SK-N-SH treated with all-trans-retinoic acid at 6 μM for 48 hours (cell line): ENCODE data around the gene WDR46.

Source experiments
- ATAC-seq: fragments of 200-7000 bp; cut with Tn5 transposase; 3 replicates; pipeline ENCODE4 v1.9.1; 2020; ENCODE audit warnings: mild to moderate bottlenecking, moderate library complexity
- ARNTL ChIP-seq: fragments of 450-650 bp; formaldehyde crosslinking; IDR thresholded peaks from 2 replicates; pipeline ENCODE4 v1.5.0; 2020; ENCODE audit warnings: low read depth, mild to moderate bottlenecking, moderate library complexity, borderline replicate concordance
- BACH2 ChIP-seq: fragments of 250-450 bp; sonication (Bioruptor Pico); IDR thresholded peaks from 2 replicates; pipeline ENCODE4 v1.9.0; 2021; ENCODE audit warnings: mild to moderate bottlenecking, borderline replicate concordance
- CSDC2 ChIP-seq: fragments of 250-450 bp; sonication (Bioruptor Pico); IDR thresholded peaks from 2 replicates; pipeline ENCODE4 v1.5.0; 2020; ENCODE audit warnings: mild to moderate bottlenecking, moderate library complexity
- ESRRG ChIP-seq: fragments of 250-450 bp; sonication (Bioruptor Pico); IDR thresholded peaks from 2 replicates; pipeline ENCODE4 v1.6.1; 2021; ENCODE audit warnings: mild to moderate bottlenecking
- GLIS3 ChIP-seq: fragments of 250-450 bp; sonication (Bioruptor Pico); IDR thresholded peaks from 2 replicates; pipeline ENCODE4 v1.5.0; 2020; ENCODE audit warnings: mild to moderate bottlenecking, moderate library complexity
- ISL1 ChIP-seq: fragments of 250-450 bp; sonication (Bioruptor Pico); IDR thresholded peaks from 2 replicates; pipeline ENCODE4 v2.1.2; 2022; ENCODE audit warnings: mild to moderate bottlenecking, moderate library complexity
- OSR1 ChIP-seq: fragments of 250-450 bp; sonication (Bioruptor Pico); IDR thresholded peaks from 2 replicates; pipeline ENCODE4 v1.8.0; 2022; ENCODE audit warnings: moderate library complexity, mild to moderate bottlenecking, inconsistent platforms
- PPARA ChIP-seq: fragments of 250-450 bp; sonication (Bioruptor Pico); IDR thresholded peaks from 2 replicates; pipeline ENCODE4 v1.5.0; 2020; ENCODE audit warnings: mild to moderate bottlenecking, borderline replicate concordance
- RARB ChIP-seq: fragments of 250-450 bp; sonication (Bioruptor Pico); IDR thresholded peaks from 2 replicates; pipeline ENCODE4 v1.8.0; 2021; ENCODE audit warnings: mild to moderate bottlenecking, moderate library complexity
- SNAI2 ChIP-seq: fragments of 250-450 bp; sonication (Bioruptor Pico); IDR thresholded peaks from 2 replicates; pipeline ENCODE4 v1.5.0; 2020; ENCODE audit warnings: mild to moderate bottlenecking, moderate library complexity
- TOX ChIP-seq: fragments of 250-450 bp; sonication (Bioruptor Pico); IDR thresholded peaks from 2 replicates; pipeline ENCODE4 v1.8.0; 2021; ENCODE audit warnings: mild to moderate bottlenecking, moderate library complexity, borderline replicate concordance
- ZC3H10 ChIP-seq: fragments of 250-450 bp; sonication (Bioruptor Pico); IDR thresholded peaks from 2 replicates; pipeline ENCODE4 v1.5.1; 2021; ENCODE audit warnings: mild to moderate bottlenecking, moderate library complexity
- ZFP3 ChIP-seq: fragments of 250-450 bp; sonication (Bioruptor Pico); IDR thresholded peaks from 2 replicates; pipeline ENCODE4 v1.5.0; 2020; ENCODE audit warnings: mild to moderate bottlenecking, moderate library complexity
- ZFP30 ChIP-seq: fragments of 450-650 bp; formaldehyde crosslinking; IDR thresholded peaks from 2 replicates; pipeline ENCODE4 v1.5.0; 2022; ENCODE audit warnings: mild to moderate bottlenecking, moderate library complexity
- ZNF565 ChIP-seq: fragments of 450-650 bp; formaldehyde crosslinking; conservative IDR thresholded peaks from 2 replicates; pipeline ENCODE4 v1.5.0; 2020; ENCODE audit warnings: low read depth, mild to moderate bottlenecking, moderate library complexity
- ZNF70 ChIP-seq: fragments of 450-650 bp; formaldehyde crosslinking; IDR thresholded peaks from 2 replicates; pipeline ENCODE4 v1.5.0; 2020; ENCODE audit warnings: mild to moderate bottlenecking, moderate library complexity
- ZNF8 ChIP-seq: fragments of 450-650 bp; formaldehyde crosslinking; IDR thresholded peaks from 2 replicates; pipeline ENCODE4 v1.5.0; 2020; ENCODE audit warnings: mild to moderate bottlenecking, moderate library complexity
- TF ChIP-seq, protein P1 (sequence below): fragments of 250-450 bp; sonication (Bioruptor Pico); IDR thresholded peaks from 2 replicates; pipeline ENCODE4 v1.8.0; 2020; ENCODE audit warnings: mild to moderate bottlenecking, moderate library complexity, borderline replicate concordance
- TF ChIP-seq, protein P2 (sequence below): fragments of 250-450 bp; sonication (Bioruptor Pico); IDR thresholded peaks from 2 replicates; pipeline ENCODE4 v1.8.0; 2021; ENCODE audit warnings: low read depth, mild to moderate bottlenecking, moderate library complexity, borderline replicate concordance
- TF ChIP-seq, protein P3 (sequence below): fragments of 250-450 bp; sonication (Bioruptor Pico); IDR thresholded peaks from 2 replicates; pipeline ENCODE4 v1.5.1; 2021; ENCODE audit warnings: mild to moderate bottlenecking, moderate library complexity
- TF ChIP-seq, protein P4 (sequence below): fragments of 250-450 bp; sonication (Bioruptor Pico); IDR thresholded peaks from 2 replicates; pipeline ENCODE4 v1.5.0; 2020; ENCODE audit warnings: mild to moderate bottlenecking, moderate library complexity
- TF ChIP-seq, protein P5 (sequence below): fragments of 250-450 bp; sonication (Bioruptor Pico); IDR thresholded peaks from 2 replicates; pipeline ENCODE4 v1.5.1; 2020; ENCODE audit warnings: low read depth, mild to moderate bottlenecking, moderate library complexity

The WDR46 gene

DNA sequence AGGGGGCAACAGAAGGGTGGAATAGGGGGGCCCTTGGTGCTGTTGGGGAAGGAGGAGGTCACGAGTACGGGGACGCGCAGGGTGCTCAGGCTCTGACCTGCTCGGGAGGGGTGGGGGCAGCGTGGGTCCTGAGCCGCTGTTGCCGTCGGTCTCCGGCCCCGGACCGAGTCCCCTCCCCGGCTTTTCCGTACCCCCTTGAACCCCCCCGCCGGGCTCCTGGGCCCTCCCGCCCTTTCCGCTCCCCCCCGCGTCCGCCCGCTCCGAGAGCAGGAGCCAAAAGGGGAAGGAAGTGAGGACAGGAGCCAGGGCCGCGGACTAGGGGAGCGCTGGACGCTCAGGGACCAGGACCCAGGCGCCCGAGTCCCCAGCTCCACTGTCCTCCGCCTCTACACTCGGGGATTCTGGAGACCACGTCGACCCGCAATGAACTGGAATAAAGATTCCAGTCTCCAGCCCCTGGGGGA, 9.8 kb upstream of the WDR46 start, which contains the start of gene RGL2:
TSS of gene RGL2 (minus strand) at position 170 of the 464 bp plus-strand sequence. CDS start 332 bp downstream, outside the sequence.
- TF ChIP-seq, protein P1, sequence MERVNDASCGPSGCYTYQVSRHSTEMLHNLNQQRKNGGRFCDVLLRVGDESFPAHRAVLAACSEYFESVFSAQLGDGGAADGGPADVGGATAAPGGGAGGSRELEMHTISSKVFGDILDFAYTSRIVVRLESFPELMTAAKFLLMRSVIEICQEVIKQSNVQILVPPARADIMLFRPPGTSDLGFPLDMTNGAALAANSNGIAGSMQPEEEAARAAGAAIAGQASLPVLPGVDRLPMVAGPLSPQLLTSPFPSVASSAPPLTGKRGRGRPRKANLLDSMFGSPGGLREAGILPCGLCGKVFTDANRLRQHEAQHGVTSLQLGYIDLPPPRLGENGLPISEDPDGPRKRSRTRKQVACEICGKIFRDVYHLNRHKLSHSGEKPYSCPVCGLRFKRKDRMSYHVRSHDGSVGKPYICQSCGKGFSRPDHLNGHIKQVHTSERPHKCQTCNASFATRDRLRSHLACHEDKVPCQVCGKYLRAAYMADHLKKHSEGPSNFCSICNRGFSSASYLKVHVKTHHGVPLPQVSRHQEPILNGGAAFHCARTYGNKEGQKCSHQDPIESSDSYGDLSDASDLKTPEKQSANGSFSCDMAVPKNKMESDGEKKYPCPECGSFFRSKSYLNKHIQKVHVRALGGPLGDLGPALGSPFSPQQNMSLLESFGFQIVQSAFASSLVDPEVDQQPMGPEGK (CRISPR knock-in tag) = peak; percentile 85; the same call in 1 of the 2 replicates
- peak; percentile 67; the same call in 1 of the 2 replicates for TF ChIP-seq RARB (CRISPR knock-in tag)
- no peak for TF ChIP-seq BACH2 (CRISPR knock-in tag)
- ATAC-seq = peak; percentile 51

DNA sequence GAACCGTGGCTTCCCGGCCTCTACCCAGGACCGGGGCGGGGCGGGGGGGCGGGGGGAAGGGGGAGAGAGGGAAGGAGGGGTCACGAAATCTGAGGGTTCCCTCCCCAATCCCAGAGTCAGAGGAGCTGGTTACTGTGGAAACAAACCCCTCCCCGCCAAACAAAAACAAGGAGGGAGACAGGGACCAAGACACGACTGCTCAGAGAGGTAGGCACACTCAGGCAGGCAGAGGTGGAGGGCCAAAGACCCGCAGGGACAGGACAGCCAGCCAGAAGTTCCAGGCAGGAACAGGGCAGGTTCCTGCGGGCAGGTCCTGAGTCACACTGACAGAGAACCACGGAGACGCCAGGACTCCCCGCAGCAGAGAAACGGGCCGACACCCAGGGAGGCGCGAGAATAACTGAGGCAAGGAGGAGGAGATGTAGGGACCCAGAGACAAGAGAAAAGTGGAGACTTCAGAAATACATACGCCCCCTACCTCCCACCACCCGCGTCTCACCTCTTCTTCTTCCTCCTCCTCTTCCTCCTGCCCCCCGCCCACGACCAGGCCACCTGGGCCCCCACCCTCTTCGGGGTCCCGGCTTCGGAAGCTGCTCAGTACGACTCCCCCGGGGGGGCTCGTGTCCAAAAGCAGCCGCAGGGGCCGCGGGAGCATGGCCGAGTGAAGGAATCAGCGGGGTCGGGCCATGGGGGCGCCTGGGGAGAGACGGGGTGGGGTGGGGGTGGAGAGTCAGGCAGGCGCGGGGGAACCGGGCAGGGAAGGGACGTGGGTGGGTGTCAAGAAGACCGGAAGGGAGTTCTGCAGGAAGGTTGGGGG, 9.1 kb upstream of the WDR46 start:
- ATAC-seq = peak; percentile 66
- no peak for TF ChIP-seq ZNF8 (CRISPR knock-in tag)
- no peak for TF ChIP-seq ARNTL (CRISPR knock-in tag)
- no peak for TF ChIP-seq ZFP30 (CRISPR knock-in tag)
- no peak for TF ChIP-seq SNAI2 (CRISPR knock-in tag)
- no peak for TF ChIP-seq ESRRG
- TF ChIP-seq, protein P1 (CRISPR knock-in tag) = 0 out of 2 replicates have a peak, but pooled peaks have one; percentile 11

DNA sequence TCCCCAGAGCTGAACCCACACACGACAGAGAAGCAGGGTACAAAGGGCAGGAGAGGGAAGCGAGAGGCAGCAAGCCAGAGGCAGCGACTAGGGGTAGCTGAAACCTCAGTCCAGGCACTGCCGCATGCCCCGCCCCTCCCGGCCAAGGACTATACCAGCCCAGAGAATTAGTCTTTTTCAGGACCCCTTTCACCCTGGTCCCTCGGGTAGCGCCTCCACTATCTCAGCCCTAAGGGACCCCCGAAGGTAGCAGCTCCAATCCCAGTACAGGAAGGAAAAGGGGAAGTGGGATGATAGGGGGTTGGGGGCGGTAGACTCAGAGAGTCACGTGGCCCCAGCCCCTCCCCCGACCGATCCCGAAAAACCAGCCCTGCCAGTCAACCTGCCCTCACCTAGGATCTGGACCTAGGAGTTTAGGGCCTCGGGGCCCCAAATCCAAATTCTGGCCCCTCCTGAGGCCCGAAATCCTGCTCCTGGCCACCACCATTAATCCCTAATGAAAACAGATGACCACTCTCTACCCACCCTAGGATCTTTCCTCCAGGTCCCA, 8.4 kb upstream of the WDR46 start:
- no peak; the same call in 1 of the 3 replicates for ATAC-seq
- TF ChIP-seq ZFP3 (no peak), ISL1 (CRISPR knock-in tag) (no peak), ZNF565 (no peak), BACH2 (CRISPR knock-in tag) (no peak), ARNTL (CRISPR knock-in tag) (no peak), SNAI2 (CRISPR knock-in tag) (no peak), CSDC2 (CRISPR knock-in tag) (no peak), ZC3H10 (CRISPR knock-in tag) (no peak), GLIS3 (CRISPR knock-in tag) (no peak), ZFP30 (CRISPR knock-in tag) (no peak), ZNF8 (CRISPR knock-in tag) (no peak), PPARA (no peak), OSR1 (CRISPR knock-in tag) (no peak), TOX (CRISPR knock-in tag) (no peak), ZNF70 (no peak)
- TF ChIP-seq, protein P2, sequence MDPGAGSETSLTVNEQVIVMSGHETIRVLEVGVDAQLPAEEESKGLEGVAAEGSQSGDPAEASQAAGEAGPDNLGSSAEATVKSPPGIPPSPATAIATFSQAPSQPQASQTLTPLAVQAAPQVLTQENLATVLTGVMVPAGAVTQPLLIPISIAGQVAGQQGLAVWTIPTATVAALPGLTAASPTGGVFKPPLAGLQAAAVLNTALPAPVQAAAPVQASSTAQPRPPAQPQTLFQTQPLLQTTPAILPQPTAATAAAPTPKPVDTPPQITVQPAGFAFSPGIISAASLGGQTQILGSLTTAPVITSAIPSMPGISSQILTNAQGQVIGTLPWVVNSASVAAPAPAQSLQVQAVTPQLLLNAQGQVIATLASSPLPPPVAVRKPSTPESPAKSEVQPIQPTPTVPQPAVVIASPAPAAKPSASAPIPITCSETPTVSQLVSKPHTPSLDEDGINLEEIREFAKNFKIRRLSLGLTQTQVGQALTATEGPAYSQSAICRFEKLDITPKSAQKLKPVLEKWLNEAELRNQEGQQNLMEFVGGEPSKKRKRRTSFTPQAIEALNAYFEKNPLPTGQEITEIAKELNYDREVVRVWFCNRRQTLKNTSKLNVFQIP (CRISPR knock-in tag) = no peak
- TF ChIP-seq, protein P3, sequence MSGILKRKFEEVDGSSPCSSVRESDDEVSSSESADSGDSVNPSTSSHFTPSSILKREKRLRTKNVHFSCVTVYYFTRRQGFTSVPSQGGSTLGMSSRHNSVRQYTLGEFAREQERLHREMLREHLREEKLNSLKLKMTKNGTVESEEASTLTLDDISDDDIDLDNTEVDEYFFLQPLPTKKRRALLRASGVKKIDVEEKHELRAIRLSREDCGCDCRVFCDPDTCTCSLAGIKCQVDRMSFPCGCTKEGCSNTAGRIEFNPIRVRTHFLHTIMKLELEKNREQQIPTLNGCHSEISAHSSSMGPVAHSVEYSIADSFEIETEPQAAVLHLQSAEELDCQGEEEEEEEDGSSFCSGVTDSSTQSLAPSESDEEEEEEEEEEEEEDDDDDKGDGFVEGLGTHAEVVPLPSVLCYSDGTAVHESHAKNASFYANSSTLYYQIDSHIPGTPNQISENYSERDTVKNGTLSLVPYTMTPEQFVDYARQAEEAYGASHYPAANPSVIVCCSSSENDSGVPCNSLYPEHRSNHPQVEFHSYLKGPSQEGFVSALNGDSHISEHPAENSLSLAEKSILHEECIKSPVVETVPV (CRISPR knock-in tag) = no peak
- TF ChIP-seq, protein P1 (CRISPR knock-in tag) = no peak
- TF ChIP-seq, protein P4, sequence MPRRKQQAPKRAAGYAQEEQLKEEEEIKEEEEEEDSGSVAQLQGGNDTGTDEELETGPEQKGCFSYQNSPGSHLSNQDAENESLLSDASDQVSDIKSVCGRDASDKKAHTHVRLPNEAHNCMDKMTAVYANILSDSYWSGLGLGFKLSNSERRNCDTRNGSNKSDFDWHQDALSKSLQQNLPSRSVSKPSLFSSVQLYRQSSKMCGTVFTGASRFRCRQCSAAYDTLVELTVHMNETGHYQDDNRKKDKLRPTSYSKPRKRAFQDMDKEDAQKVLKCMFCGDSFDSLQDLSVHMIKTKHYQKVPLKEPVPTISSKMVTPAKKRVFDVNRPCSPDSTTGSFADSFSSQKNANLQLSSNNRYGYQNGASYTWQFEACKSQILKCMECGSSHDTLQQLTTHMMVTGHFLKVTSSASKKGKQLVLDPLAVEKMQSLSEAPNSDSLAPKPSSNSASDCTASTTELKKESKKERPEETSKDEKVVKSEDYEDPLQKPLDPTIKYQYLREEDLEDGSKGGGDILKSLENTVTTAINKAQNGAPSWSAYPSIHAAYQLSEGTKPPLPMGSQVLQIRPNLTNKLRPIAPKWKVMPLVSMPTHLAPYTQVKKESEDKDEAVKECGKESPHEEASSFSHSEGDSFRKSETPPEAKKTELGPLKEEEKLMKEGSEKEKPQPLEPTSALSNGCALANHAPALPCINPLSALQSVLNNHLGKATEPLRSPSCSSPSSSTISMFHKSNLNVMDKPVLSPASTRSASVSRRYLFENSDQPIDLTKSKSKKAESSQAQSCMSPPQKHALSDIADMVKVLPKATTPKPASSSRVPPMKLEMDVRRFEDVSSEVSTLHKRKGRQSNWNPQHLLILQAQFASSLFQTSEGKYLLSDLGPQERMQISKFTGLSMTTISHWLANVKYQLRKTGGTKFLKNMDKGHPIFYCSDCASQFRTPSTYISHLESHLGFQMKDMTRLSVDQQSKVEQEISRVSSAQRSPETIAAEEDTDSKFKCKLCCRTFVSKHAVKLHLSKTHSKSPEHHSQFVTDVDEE (CRISPR knock-in tag) = no peak
- TF ChIP-seq, protein P5, sequence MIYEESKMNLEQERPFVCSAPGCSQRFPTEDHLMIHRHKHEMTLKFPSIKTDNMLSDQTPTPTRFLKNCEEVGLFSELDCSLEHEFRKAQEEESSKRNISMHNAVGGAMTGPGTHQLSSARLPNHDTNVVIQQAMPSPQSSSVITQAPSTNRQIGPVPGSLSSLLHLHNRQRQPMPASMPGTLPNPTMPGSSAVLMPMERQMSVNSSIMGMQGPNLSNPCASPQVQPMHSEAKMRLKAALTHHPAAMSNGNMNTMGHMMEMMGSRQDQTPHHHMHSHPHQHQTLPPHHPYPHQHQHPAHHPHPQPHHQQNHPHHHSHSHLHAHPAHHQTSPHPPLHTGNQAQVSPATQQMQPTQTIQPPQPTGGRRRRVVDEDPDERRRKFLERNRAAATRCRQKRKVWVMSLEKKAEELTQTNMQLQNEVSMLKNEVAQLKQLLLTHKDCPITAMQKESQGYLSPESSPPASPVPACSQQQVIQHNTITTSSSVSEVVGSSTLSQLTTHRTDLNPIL (CRISPR knock-in tag) = no peak
- TF ChIP-seq, all 23 proteins: peak for 0
